ENCODE measurements around the gene CEL. TPM values are rescaled to one million over a fixed set of nuclear protein-coding genes. Genes with fewer than 3 reads are reported as not detected.

CEL gene
- total and polyA plus RNA-seq, 2 experiments from 2014 or later = 0.27 to 2.3 TPM

GRCh38 chr9:133109931-133110650 lies 48.3 kb downstream of the CEL start:
- H3K27ac Mint-ChIP-seq = no peak overlapping the region

More at GRCh38 chr9:133109931-133110650, 48.3 kb downstream of the CEL start:
- Histone ChIP-seq H3K27me3 (ENCODE audit: insufficient read depth) (no peaks in the 10 kb centered on the region), H2AFZ (no peak overlapping the region), H4K20me1 (replicated peaks; ENCODE audit: insufficient read depth) (no peaks in the 10 kb centered on the region; the same call in 1 of the 2 replicates), H3K79me2 (replicated peaks; ENCODE audit: insufficient read depth) (no peaks in the 10 kb centered on the region), H3F3A (replicated peaks; ENCODE audit: low read depth) (no peaks in the 10 kb centered on the region), H3K4me2 (no peak overlapping the region), H3K4me1 (ENCODE audit: insufficient read depth) (no peaks in the 10 kb centered on the region), H3K9me2 (ENCODE audit: insufficient read depth) (no peaks in the 10 kb centered on the region), H3K36me3 (ENCODE audit: insufficient read depth) (no peaks in the 10 kb centered on the region), H3K4me3 (no peak overlapping the region), H3K27ac (ENCODE audit: low read depth) (no peak overlapping the region)
- H3K4me1 Mint-ChIP-seq = peaks cover 4% of the 10 kb centered on the region
- no peaks in the 10 kb centered on the region for H3K9me3 Mint-ChIP-seq
- ATAC-seq (no peak), DNase-seq (ENCODE audit: low spot score) (no peak)
- TF ChIP-seq JUNB (IDR thresholded peaks at IDR 0.05; ENCODE audit: unreplicated experiment) (no peak), NANOG (IDR thresholded peaks at IDR 0.05; ENCODE audit: borderline replicate concordance) (no peak), ZNF462 (CRISPR knock-in tag; IDR thresholded peaks at IDR 0.05) (no peak), CREB1 (CRISPR knock-in tag; IDR thresholded peaks at IDR 0.05; ENCODE audit: low read depth) (no peak), POLR2AphosphoS5 (IDR thresholded peaks at IDR 0.05; ENCODE audit: low read depth) (no peak), CTCF (conservative IDR thresholded peaks at IDR 0.05; ENCODE audit: low read depth in 2 of 2) (no peak), EZH2phosphoT487 (IDR thresholded peaks at IDR 0.05; ENCODE audit: unreplicated experiment) (no peak)
- TF ChIP-seq, protein P1, sequence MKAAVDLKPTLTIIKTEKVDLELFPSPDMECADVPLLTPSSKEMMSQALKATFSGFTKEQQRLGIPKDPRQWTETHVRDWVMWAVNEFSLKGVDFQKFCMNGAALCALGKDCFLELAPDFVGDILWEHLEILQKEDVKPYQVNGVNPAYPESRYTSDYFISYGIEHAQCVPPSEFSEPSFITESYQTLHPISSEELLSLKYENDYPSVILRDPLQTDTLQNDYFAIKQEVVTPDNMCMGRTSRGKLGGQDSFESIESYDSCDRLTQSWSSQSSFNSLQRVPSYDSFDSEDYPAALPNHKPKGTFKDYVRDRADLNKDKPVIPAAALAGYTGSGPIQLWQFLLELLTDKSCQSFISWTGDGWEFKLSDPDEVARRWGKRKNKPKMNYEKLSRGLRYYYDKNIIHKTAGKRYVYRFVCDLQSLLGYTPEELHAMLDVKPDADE (IDR thresholded peaks at IDR 0.05) = no peak
- H3K27me3 Mint-ChIP-seq (ENCODE audit: insufficient read depth, low read depth, poor library complexity) = peaks cover 8% of the 10 kb centered on the region
- peaks cover 10% of the 10 kb centered on the region for H3K36me3 Mint-ChIP-seq (ENCODE audit: low read depth)
- no peak overlapping the region for H3K4me3 Mint-ChIP-seq
